Gastroesophageal sphincter (tissue), 3 donors: ENCODE measurements around the gene JPH4.

ENCODE experiments used
- CTCF ChIP-seq, 4 experiments: fragments of 200-600 bp in 2 of 4; fragments of 450-650 bp in 2 of 4; sonication (generic) in 1 of 4; IDR thresholded peaks; one replicate each; pipeline ENCODE4 v1.5.1; 2017 to 2019; ENCODE audit warnings: antibody characterized with exemption in 4 of 4, mild to moderate bottlenecking in 2 of 4, moderate library complexity in 2 of 4
- POLR2A ChIP-seq, 2 donors: fragments of 450-650 bp; IDR thresholded peaks; one replicate each; pipeline ENCODE4 v1.6.1; 2017; ENCODE audit warnings: antibody characterized with exemption in 2 of 2, mild to moderate bottlenecking in 2 of 2, moderate library complexity in 1 of 2

- no peak for TF ChIP-seq CTCF (IDR thresholded peaks at IDR 0.05)
- no peak for TF ChIP-seq POLR2A (IDR thresholded peaks at IDR 0.05)
Observed at GRCh38 chr14:23561259-23561658, 17.3 kb downstream of the JPH4 start.
